Mesenchymal stem cell (in vitro differentiated cells and primary cell): Measurements from ENCODE around the gene UBE2U.

Experiments
- DNase-seq: peaks from one replicate; pipeline ENCODE4 v3.0.0-alpha.2; 2013
- H2AFZ ChIP-seq: one replicate; pipeline ENCODE4 v1.6.1; 2013; ENCODE audit warnings: low read depth, mild to moderate bottlenecking, control low read depth, inconsistent platforms, low read length, moderate library complexity
- H2AK5ac ChIP-seq: 2 replicates; pipeline ENCODE4 v1.6.1; 2013; ENCODE audit warnings: low read length, moderate library complexity, mild to moderate bottlenecking, inconsistent platforms; ENCODE audit not compliant: severe bottlenecking
- H2BK120ac ChIP-seq: one replicate; pipeline ENCODE4 v1.6.1; 2013; ENCODE audit warnings: low read depth, mild to moderate bottlenecking, inconsistent platforms, low read length, moderate library complexity
- H2BK12ac ChIP-seq, 2 experiments: one replicate each; pipeline ENCODE4 v1.6.1; 2013; ENCODE audit warnings: inconsistent platforms in 2 of 2, low read length in 2 of 2, mild to moderate bottlenecking in 2 of 2, moderate library complexity in 2 of 2, control low read depth in 1 of 2
- H2BK15ac ChIP-seq: one replicate; pipeline ENCODE4 v1.6.1; 2013; ENCODE audit warnings: mild to moderate bottlenecking, low read depth, inconsistent platforms; ENCODE audit not compliant: poor library complexity, severe bottlenecking
- H2BK5ac ChIP-seq: 2 replicates; pipeline ENCODE4 v1.6.1; 2013; ENCODE audit warnings: low read depth, mild to moderate bottlenecking, low read length, control low read depth, inconsistent platforms; ENCODE audit not compliant: poor library complexity, severe bottlenecking
- H3K14ac ChIP-seq, 2 experiments: one replicate each; pipeline ENCODE4 v1.6.1; 2013; ENCODE audit warnings: inconsistent platforms in 2 of 2, low read length in 2 of 2, control low read depth in 1 of 2, mild to moderate bottlenecking in 1 of 2, moderate library complexity in 1 of 2
- H3K18ac ChIP-seq, 2 experiments: one replicate each; pipeline ENCODE4 v1.6.1; 2013; ENCODE audit warnings: inconsistent platforms in 2 of 2, low read length in 2 of 2, control low read depth in 1 of 2, low read depth in 1 of 2, mild to moderate bottlenecking in 1 of 2
- H3K23ac ChIP-seq, 2 experiments: one replicate each; pipeline ENCODE4 v1.6.1; 2013; ENCODE audit warnings: inconsistent platforms in 2 of 2, low read length in 2 of 2, mild to moderate bottlenecking in 2 of 2, moderate library complexity in 2 of 2, control low read depth in 1 of 2
- H3K27ac ChIP-seq: 2 replicates; pipeline ENCODE4 v1.5.1; 2013; ENCODE audit warnings: mild to moderate bottlenecking, moderate library complexity, low read length, control low read depth, inconsistent platforms; ENCODE audit not compliant: poor library complexity, severe bottlenecking
- H3K27me3 ChIP-seq, 2 experiments: 2 replicates each; pipeline versions ENCODE4 v1.6.1 to v1.7.0; 2013; ENCODE audit warnings: low read length in 2 of 2, mild to moderate bottlenecking in 2 of 2, moderate library complexity in 2 of 2, control low read depth in 1 of 2, inconsistent platforms in 1 of 2; ENCODE audit not compliant: control insufficient read depth in 1 of 2, insufficient read depth in 1 of 2
- H3K36me3 ChIP-seq, 2 experiments: 2 replicates each; pipeline versions ENCODE4 v1.6.1 to v1.7.0; 2013; ENCODE audit warnings: low read length in 2 of 2, control low read depth in 1 of 2, inconsistent platforms in 1 of 2, low read depth in 1 of 2, mild to moderate bottlenecking in 1 of 2; ENCODE audit not compliant: insufficient read depth in 2 of 2, control insufficient read depth in 1 of 2
- H3K4ac ChIP-seq, 2 experiments: one replicate each; pipeline ENCODE4 v1.6.1; 2013; ENCODE audit warnings: inconsistent platforms in 2 of 2, low read length in 2 of 2, mild to moderate bottlenecking in 2 of 2, moderate library complexity in 2 of 2, control low read depth in 1 of 2, low read depth in 1 of 2
- H3K4me1 ChIP-seq: 2 replicates; pipeline ENCODE4 v1.6.1; 2013; ENCODE audit warnings: low read depth, low read length, control low read depth; ENCODE audit not compliant: control insufficient read depth, insufficient read depth
- H3K4me2 ChIP-seq: 2 replicates; pipeline ENCODE4 v1.6.1; 2013; ENCODE audit warnings: low read length, mild to moderate bottlenecking, inconsistent platforms; ENCODE audit not compliant: poor library complexity, severe bottlenecking
- H3K4me3 ChIP-seq, 2 experiments: 2 replicates each; pipeline versions ENCODE4 v1.5.1 to v1.7.0; 2013; ENCODE audit warnings: low read length in 2 of 2, mild to moderate bottlenecking in 2 of 2, control low read depth in 1 of 2, low read depth in 1 of 2; ENCODE audit not compliant: insufficient read depth in 1 of 2
- H3K79me1 ChIP-seq: replicated peaks from 2 replicates; pipeline ENCODE4 v1.6.1; 2013; ENCODE audit warnings: mild to moderate bottlenecking, control low read depth, low read length, inconsistent platforms; ENCODE audit not compliant: poor library complexity, severe bottlenecking
- H3K9ac ChIP-seq: 2 replicates; pipeline ENCODE4 v1.7.0; 2013; ENCODE audit warnings: mild to moderate bottlenecking, low read length, moderate library complexity
- H3K9me3 ChIP-seq: 2 replicates; pipeline ENCODE4 v1.7.0; 2013; ENCODE audit warnings: mild to moderate bottlenecking, low read length; ENCODE audit not compliant: control insufficient read depth
- H4K8ac ChIP-seq: one replicate; pipeline ENCODE4 v1.6.1; 2013; ENCODE audit warnings: inconsistent platforms, mild to moderate bottlenecking, low read length, moderate library complexity
- H4K91ac ChIP-seq: one replicate; pipeline ENCODE4 v1.6.1; 2013; ENCODE audit warnings: mild to moderate bottlenecking, low read length, inconsistent platforms
- WGBS: methylation state at CpG from one replicate; pipeline ENCODE4 v1.1.7; 2013; ENCODE audit warnings: mixed read lengths; 5-methylcytosine and 5-hydroxymethylcytosine counted together

The UBE2U gene

DNA sequence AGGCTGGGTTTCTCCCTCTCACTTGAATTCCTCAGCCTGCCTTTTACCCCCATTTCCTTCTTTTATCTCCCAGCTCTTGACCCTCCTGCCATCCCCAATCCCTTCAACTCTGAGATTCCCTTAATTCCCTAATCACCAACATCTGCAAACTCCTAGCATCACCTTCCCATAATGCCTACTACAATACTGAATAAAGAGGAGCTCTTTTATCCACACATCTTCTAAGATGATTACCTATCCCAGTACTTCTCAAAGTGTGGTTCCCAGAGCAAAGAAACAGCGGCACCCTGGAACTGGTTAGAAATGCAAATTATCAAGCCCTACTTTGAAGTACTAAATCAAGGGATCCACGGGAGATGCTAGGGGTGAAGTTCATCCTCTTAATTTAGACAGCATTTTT, 21.2 kb upstream of the UBE2U start:
- Histone ChIP-seq H2BK5ac (no peak overlapping the region), H4K91ac (no peak overlapping the region), H3K79me1 (no peaks in the 10 kb centered on the region), H2AK5ac (no peak overlapping the region), H4K8ac (no peak overlapping the region), H3K14ac (no peak overlapping the region), H3K4me3 (no peak overlapping the region), H2BK120ac (no peak overlapping the region), H3K9me3 (no peaks in the 10 kb centered on the region), H3K36me3 (peaks cover 10 to 20% of the 10 kb centered on the region in 2 experiments), H2AFZ (no peak overlapping the region), H3K18ac (no peak overlapping the region), H3K4ac (no peak overlapping the region), H3K27me3 (no peaks in the 10 kb centered on the region), H3K4me2 (no peak overlapping the region), H2BK15ac (no peak overlapping the region), H2BK12ac (no peak overlapping the region), H3K4me1 (peaks cover 2% of the 10 kb centered on the region), H3K27ac (no peak overlapping the region), H3K23ac (no peak overlapping the region), H3K9ac (no peak overlapping the region)
- WGBS = 100% methylated on average over 1 of the region's 2 CpGs
- DNase-seq = no peak

DNA sequence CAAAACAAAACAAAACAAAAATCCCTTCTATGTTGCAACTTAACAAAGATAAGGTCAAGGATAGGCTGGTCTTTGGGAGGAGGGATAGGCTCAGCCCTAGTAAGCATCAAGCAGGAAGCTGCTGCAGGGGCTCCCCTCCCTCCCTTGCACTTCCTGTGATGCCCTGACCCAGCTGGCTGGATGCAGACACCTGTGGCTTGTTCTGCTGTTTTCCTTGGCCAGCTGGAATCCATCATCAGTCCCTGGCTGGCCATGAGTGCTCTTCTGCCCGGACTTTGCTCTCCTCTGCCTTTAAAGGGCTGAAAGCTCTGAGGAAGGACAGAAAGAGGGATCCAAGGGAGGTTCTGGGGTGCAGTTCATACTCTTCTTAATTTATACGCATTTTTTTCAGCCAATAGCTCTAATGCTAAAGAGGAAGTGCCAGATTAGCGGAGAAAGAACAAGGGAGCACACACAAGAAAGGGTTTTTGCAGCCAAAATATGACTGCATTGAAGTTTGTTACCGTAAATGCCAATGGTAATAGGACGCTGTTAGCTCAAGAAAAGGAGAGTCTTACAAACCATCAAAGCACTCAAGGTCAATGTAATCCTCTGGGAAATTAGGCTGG, 19.9 kb upstream of the UBE2U start:
- H3K4ac ChIP-seq = no peak overlapping the region
- H3K27ac ChIP-seq = no peak overlapping the region
- H3K4me3 ChIP-seq = no peak overlapping the region
- H3K18ac ChIP-seq = no peak overlapping the region
- H2AFZ ChIP-seq = no peak overlapping the region
- no peak overlapping the region for H4K8ac ChIP-seq
- H4K91ac ChIP-seq = no peak overlapping the region
- H3K23ac ChIP-seq = no peak overlapping the region
- no peaks in the 10 kb centered on the region for H3K9me3 ChIP-seq
- H3K4me1 ChIP-seq = peaks cover 2% of the 10 kb centered on the region
- peak overlapping the region in 1 of 2 experiments; percentile 46 for H3K14ac ChIP-seq
- H2AK5ac ChIP-seq = no peak overlapping the region
- no peak overlapping the region for H2BK12ac ChIP-seq
- no peaks in the 10 kb centered on the region for H3K79me1 ChIP-seq
- no peaks in the 10 kb centered on the region for H3K27me3 ChIP-seq
- peaks cover under 1 to 7% of the 10 kb centered on the region in 2 experiments for H3K36me3 ChIP-seq
- no peak overlapping the region for H2BK5ac ChIP-seq
- WGBS = 87% methylated on average over 5 of the region's 5 CpGs
- DNase-seq = peak; percentile 32
- H3K4me2 ChIP-seq = no peak overlapping the region
- H2BK15ac ChIP-seq = no peak overlapping the region
- no peak overlapping the region for H2BK120ac ChIP-seq
- no peak overlapping the region for H3K9ac ChIP-seq

GRCh38 chr1:64184003-64184440, 19.4 kb upstream of the UBE2U start:
- no peak overlapping the region for H2BK12ac ChIP-seq
- no peaks in the 10 kb centered on the region for H3K79me1 ChIP-seq
- no peak overlapping the region for H4K91ac ChIP-seq
- no peak overlapping the region for H3K4me2 ChIP-seq
- H3K4ac ChIP-seq = no peak overlapping the region
- peaks cover 2% of the 10 kb centered on the region for H3K4me1 ChIP-seq
- no peak overlapping the region for H3K23ac ChIP-seq
- DNase-seq = peak; percentile 64
- H3K9ac ChIP-seq = no peak overlapping the region
- H3K14ac ChIP-seq = no peak overlapping the region
- H4K8ac ChIP-seq = no peak overlapping the region
- H3K18ac ChIP-seq = no peak overlapping the region
- no peaks in the 10 kb centered on the region for H3K27me3 ChIP-seq
- H2AK5ac ChIP-seq = no peak overlapping the region
- 78% methylated on average over 5 of the region's 5 CpGs for WGBS
- no peak overlapping the region for H3K4me3 ChIP-seq
- no peak overlapping the region for H2BK5ac ChIP-seq
- H3K9me3 ChIP-seq = no peaks in the 10 kb centered on the region
- H3K36me3 ChIP-seq = peaks cover 0 to 2% of the 10 kb centered on the region in 2 experiments
- H2AFZ ChIP-seq = no peak overlapping the region
- H2BK120ac ChIP-seq = no peak overlapping the region
- H2BK15ac ChIP-seq = no peak overlapping the region
- no peak overlapping the region for H3K27ac ChIP-seq

DNA sequence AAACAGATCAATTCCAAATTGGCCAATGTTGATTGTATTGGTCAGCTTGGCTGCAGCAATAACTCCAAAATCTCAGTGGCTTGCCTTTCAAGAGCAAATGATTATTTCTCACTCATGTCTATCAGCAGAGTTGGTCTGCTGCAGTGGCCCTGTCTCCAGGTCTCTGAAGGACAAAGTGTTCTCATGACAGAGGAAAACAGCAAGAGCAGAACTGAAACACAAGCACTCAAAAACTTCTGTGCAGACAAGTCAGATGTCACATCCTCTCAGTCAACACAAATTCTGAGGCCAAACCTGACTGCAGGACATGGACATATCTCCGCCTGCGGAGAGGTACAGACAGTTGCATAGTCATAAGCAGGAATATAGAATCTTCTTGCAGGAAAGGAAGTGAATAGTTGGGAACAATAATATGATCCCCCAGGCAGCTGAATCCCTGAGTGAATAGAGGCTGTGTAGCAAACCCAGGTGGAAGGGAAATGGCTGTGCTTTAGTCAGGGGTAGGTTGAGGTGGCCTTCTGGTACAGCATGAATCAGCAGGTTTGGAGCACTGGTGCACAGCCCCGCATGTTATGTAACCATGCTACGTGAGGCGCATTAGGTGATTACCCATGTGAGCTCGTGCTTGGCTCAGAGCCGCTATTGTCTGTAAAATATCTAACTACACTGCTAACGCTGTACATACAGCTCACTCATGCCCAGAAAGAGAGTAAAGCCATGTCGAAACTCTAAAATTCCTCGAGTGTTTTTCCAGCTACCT, 17.1 kb upstream of the UBE2U start:
- H3K4me1 ChIP-seq = peaks cover 2% of the 10 kb centered on the region
- WGBS = 97% methylated on average over 10 of the region's 10 CpGs

More for the DNA sequence above, 17.1 kb upstream of the UBE2U start:
- Histone ChIP-seq H4K91ac (no peak overlapping the region), H3K9me3 (no peaks in the 10 kb centered on the region), H2BK12ac (no peak overlapping the region), H3K18ac (no peak overlapping the region), H3K9ac (no peak overlapping the region), H3K4me3 (no peak overlapping the region), H2BK5ac (no peak overlapping the region), H3K27me3 (no peaks in the 10 kb centered on the region), H2AK5ac (no peak overlapping the region), H3K4me2 (no peak overlapping the region), H3K27ac (no peak overlapping the region), H3K4ac (no peak overlapping the region), H2AFZ (no peak overlapping the region), H3K36me3 (no peaks in the 10 kb centered on the region), H3K23ac (no peak overlapping the region), H2BK15ac (no peak overlapping the region), H3K79me1 (no peaks in the 10 kb centered on the region), H3K14ac (no peak overlapping the region), H4K8ac (no peak overlapping the region), H2BK120ac (no peak overlapping the region)
- no peak for DNase-seq
